ENCODE measurements around the gene AP2A2. TPM values are rescaled to one million over a fixed set of nuclear protein-coding genes. Genes with fewer than 3 reads are reported as not detected.
"Not testable (repeated sequence)": the region's sequence is repeated elsewhere in the genome, so short reads cannot be mapped to it uniquely, and the experiment has no call there.

The AP2A2 gene
- total RNA-seq, 2 donors from 2014 or later = 61.6 to 68.8 TPM

DNA sequence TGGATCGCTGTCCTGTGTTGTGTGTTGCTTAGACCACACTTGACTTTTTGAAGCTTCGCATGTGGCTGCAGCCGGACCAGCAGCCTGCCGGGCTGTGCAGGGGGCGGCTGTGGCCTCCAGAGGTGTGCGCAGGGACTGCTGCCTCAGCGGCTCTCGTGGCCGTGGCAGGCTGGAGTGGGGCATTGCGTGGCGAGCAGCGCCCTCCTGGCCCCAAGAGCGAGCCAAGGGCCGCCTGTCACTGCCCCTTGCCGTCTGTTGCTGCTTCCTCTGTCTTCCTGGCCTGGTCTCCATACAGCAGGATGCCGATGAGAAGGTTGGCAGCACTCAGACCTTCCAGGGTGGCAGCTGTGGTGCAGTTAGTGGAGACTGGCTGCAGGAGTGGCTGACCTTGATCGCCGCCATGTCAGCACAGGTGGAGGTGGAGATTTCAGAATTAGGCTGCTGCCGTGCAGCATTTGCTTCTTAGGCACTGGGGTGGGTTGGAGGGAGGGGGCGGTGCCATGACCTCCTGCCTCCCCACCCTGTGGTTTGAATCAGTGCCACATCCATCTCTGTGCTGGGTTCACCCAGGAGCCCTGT lies 76.8 kb downstream of the AP2A2 start:
- ATAC-seq = no peak
- no peak for DNase-seq

DNA sequence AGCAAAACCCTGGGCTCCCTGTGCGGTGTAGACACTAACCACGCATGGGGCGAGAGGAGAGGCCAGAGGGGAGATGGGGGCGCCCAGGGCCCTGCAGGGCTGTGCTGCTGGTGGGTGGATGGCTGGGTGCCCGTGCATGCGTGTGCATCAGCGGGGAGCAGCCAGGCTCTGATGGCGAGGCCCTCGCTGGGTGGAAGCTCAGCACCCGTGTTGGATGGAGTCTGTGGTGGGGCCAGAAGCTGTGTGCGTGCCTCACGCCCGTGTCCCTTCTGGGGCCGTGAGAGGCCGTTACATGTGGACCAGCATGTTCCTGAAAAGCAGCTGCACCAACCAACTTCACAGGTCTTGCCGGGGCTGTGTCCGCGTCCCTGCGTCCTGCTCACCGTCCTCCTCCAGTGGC lies 77.5 kb downstream of the AP2A2 start:
- intact Hi-C loops (cut with DNase I, micrococcal nuclease) = no loop called here
- no peak for DNase-seq
- no peak for ATAC-seq

More for the DNA sequence above, 76.8 kb downstream of the AP2A2 start:
- intact Hi-C loops (cut with DNase I, micrococcal nuclease) = no loop called here

DNA sequence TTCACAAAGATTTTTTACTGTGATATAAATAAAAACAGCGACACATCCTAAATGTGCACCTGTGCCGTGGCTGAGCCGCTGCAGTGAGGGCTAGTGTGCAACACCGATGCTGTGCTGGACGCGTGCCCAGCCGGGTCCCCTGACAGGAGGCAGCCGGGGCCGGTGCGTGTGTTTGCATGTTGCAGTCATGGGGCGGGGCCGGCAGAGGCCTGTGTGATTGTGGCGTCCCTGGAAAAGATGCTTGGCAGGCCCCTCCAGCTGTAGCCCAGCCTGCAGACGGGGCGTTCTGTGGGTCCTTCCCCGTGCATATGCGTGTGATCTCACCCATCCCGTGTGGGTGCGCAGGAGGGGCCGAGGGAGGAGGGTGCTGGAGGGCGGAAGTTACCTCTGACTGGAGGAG lies 80.3 kb downstream of the AP2A2 start:
- ATAC-seq (no peak), DNase-seq (no peak)
- intact Hi-C loops (cut with DNase I, micrococcal nuclease) = no loop called here

DNA sequence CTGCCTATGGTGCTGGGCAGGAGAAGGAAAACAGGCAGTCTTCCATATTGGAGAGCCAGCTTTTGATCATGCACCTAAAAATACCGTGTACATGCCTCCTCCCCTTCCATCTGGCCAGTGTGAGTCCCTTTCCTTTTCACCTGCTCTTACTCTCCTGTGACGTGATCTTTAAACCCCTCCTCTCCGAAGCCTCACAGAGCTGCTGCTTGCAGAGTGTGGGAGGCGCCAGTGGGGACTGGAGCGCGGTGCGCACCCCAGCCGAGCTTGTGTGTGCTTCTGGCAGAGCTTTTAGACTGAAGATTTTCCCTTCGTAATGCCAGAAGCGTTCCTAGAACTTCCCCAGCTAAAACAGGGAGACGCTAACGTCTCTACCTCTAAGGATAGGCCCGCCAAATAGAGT lies 81.1 kb downstream of the AP2A2 start:
- intact Hi-C loops (cut with DNase I, micrococcal nuclease) = no loop called here
- ATAC-seq (no peak), DNase-seq (no peak)

DNA sequence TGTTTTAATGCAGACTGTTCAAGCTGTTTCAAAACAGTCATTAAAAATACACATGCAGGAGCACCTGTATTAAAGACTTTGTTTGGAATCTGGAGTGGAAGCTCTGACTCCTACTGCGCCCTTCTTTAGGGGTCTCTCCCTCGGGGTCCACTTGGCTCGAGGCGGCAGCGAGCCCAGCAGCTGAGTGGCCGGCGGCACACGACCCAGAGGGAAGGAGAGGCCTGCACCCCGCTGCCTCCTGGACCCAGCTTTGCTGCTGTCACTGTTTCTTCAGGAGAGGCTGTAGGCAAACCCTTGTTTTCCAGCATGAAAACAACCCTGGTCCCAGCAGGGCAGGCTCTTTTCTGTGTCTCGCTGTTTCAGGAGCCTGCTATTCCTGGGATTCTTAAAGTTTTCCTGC lies 81.6 kb downstream of the AP2A2 start:
- intact Hi-C loops (cut with DNase I, micrococcal nuclease) = no loop called here
- ATAC-seq (no peak), DNase-seq (no peak)

DNA sequence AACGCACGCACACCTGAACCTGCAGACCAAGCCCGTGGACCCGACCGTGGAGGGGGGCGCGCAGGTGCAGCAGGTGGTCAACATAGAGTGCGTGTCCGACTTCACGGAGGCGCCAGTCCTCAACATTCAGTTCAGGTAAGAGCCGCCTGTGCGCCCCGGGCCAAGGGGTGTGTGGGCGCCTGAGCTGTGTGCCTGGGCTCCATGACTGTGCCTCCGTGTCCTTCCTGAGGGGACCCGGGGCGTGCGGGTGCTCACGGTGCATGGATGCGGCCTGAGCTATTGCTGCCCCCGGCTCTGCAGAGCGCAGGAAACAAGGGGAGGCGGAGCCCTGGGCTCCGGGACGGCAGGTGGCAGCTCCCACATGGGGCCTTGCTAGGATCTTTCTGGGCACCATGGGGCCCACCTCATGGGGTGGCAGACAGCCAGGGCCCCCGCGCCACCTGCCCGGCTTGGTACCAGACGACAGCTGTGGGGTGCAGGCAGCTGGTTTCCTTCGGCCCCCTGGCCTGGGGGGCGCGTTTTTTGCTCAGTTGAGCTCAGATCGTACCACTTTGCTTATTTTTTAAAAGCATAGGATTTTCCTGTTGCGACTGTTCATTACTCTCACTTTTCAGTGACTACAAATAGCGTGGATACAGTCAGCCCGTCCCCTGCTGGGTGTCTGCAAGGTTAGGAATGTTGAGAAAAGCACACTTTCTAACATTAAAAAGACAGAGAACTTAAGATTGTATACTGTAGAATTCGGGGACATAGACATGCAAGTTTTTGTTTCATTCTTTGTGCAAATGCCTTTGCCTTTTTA lies 82.5 kb downstream of the AP2A2 start:
- intact Hi-C loops (cut with DNase I, micrococcal nuclease) = no loop called here
- DNase-seq (no peak), ATAC-seq (no peak)

DNA sequence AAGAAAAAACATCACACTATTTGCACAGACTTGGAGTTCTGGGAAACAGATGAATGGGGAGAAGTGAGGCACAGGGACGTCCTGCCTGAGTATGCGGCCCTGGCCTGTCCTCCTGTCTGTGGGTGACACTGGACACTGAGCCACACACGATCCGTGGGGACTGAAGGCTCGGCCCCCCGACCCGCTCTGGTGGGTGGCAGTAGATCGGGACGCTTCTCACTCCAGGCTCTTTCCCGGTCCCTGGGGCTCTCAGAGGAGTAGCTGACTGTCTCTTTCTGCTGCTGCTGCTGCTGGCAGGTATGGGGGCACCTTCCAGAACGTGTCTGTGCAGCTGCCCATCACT lies 83.1 kb downstream of the AP2A2 start:
- ATAC-seq (no peak), DNase-seq (no peak)
- intact Hi-C loops (cut with DNase I, micrococcal nuclease) = no loop called here

DNA sequence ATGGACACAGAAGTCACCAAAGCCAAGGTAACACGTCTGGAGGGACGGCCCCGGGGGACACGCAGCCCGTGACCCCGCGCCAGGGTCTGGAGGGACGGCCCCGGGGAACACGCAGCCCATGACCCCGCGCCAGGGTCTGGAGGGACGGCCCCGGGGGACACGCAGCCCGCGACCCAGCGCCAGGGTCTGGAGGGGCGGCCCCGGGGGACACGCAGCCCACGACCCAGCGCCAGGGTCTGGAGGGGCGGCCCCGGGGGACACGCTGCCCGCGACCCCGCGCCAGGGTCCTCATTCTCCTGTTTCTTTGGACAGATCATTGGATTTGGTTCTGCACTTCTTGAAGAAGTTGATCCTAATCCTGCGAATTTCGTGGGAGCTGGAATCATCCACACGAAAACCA lies 83.7 kb downstream of the AP2A2 start:
- no peak for DNase-seq
- no peak for ATAC-seq
- intact Hi-C loops (cut with DNase I, micrococcal nuclease) = no loop called here

DNA sequence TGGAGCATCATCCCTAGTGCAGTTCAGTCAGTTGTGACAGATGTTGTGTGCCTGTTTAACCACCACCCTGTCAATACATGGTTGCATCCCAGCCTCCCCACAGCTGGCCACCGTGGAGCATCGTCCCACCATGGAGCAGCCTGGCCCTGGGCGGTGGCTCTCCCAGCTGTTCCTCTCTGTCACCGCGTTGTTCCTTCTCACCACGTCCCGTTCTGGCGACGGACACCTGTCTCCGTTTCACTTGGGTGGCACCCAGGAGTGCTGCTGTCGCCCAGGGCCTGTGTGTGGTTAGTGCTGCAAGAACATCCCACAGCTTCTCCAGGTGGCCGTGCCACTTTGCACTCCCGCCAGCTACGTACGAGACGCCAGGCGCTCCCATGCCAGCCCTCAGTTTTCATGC lies 84.3 kb downstream of the AP2A2 start:
- ATAC-seq = no peak
- intact Hi-C loops (cut with DNase I, micrococcal nuclease) = no loop called here
- no peak for DNase-seq

DNA sequence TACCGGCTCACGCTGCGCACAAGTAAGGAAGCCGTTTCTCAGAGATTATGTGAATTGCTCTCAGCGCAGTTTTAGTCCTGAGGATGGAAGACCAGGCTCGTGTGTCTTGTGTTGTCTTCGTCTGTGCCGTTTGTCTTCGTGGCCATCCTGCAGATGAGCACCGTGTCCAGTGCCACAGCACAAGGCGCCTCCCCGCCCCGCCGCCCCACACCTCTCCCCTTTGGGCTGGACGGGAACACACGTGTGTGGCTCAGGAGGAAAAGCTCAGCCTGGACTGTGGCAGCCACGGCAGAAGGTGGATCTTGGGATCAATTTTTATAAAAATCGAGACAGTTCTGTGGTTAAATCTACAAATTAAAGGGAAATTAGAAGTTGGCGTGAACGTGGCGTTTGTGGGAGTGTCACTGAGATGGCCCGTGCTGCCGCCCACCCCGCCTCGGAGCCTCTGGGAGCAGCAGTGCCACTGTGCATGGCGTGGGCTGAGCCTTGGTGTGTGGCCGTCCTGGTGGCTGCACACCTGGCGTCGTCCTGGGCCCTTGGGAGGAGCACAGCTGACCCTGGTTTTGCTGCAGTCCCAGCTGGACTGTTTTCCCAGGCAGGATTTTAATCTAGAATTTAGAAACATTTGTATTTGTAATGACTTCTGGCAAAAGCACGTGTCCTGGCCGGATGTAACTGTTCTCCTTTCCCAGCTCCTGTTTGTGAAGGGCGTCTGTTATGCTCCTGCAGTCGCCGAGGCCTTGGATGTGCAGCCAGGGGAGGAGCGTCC lies 85.1 kb downstream of the AP2A2 start:
- ATAC-seq (no peak), DNase-seq (no peak)
- intact Hi-C loops (cut with DNase I, micrococcal nuclease) = no loop called here

DNA sequence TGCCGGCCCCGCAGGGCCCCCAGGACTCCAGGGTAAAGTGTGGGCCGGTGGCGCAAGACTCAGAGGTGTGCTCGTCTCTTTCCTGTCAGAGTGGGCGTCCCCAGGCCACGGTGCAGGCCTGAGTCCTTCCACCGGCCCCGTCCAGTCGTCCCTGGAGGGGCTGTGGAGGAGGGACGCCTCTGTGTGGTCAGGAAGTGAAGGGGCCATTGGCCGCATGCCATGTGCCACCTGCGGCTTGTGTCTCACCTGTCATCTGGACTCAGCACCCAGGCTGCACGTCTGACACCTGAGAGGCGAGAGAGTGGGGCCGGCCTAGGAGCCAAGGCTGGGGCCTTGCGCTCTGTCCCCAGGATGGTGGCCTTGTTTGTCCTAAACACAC lies 85.6 kb downstream of the AP2A2 start:
- ATAC-seq (no peak), DNase-seq (no peak)
- intact Hi-C loops (cut with DNase I, micrococcal nuclease) = no loop called here

DNA sequence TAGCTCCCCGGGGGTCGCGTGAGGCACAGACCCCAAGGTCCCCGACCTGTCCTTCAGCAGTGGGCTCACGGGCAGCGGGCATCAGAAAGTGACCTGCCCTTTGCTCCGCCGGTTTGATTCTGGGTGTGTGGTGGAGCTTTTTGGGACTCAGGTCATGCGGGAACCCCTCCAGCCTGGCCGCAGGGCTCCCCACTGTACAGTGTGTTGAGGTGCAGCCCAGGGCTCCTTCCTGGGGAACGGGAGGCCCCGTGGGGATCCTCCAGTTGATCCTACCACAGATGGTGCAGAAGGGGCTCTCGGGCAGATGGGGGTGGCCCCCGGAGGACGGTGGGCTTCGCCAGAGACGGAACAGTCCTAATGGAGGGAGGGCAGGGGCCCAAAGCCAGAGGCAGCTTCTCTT lies 86.6 kb downstream of the AP2A2 start:
- DNase-seq (no peak), ATAC-seq (no peak)
- intact Hi-C loops (cut with DNase I, micrococcal nuclease) = no loop called here

DNA sequence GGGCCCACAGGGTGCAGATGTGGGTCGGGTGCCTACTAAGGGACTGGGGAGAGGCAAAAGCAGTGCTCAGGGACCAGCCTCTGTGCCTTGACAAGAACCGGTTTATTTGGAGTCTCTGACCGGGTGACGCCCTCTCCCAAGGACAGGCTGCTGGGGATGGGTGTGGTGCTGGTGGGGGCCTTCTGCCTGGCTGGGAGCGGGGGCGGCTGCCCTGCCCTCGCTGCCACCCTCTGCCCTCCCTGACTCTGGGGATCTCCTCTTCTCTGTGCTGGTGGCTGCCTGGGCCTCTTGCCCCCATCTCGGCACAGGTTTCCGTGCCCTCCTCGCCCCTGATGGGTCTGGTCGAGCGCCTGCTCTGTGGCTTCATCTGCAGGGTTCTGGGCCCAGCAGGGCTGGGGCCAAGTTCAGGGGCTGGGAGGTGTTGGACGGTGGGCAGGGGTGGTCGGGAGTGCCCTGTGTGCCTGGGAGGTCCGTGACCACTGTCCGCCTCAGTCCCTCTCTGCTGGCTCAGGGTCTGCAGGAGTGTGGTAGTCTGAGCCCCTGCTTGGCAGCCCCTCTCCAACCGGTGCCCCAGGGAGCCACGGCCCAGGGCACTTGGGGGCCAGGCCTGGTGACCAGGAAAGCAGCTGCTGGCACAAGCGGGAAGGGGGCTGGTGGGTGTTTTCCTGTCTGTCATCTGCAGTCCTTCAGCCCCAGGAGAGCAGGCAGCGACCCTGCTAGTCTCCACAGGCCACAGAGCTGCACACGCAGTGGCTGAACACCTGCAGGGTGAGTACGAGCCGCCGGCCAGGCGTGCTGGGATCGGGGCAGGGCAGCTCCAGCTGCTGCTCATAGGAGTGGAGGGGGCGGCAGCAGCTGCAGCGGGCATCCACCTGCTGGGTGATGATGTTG lies 87.3 kb downstream of the AP2A2 start:
- no peak for DNase-seq
- intact Hi-C loops (cut with DNase I, micrococcal nuclease) = no loop called here

DNA sequence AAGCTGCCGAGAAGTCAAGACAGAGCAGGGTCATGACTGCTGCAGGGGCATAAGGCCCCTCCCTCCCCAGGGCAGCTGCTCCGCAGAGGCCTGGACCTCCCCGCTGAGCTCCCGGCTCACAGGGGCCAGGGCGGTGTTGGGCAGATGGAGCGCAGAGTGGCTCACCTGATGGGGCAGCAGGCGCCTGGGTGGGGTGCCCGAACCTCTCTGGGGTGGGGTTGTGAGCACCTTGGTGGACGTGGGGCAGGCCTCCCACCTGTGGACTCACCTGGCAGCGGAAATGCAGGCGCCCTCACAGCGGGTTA lies 87.9 kb downstream of the AP2A2 start:
- ATAC-seq (no peak), DNase-seq (no peak)
- intact Hi-C loops (cut with DNase I, micrococcal nuclease) = no loop called here

More for the DNA sequence above, 87.3 kb downstream of the AP2A2 start:
- ATAC-seq = no peak

DNA sequence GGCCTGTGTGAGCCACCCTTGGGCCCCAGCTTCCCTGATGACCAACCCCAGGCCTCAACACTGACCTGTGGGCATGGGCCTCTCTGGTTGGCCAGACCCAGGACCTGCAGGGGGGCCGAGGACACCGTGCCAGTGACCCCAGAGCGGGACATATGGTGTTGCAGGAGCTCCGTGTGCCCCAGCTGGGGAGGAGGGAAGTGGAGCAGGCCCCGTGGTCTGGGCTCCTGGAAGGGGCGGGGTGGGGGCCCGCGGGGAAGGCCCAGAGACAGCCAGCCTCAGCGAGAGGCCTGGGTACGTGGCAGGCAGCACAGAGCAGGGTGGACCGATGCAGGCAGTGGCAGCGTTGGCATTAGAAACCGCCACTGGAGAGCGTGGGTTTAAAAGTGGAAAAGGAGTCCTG lies 88.6 kb downstream of the AP2A2 start:
- intact Hi-C loops (cut with DNase I, micrococcal nuclease) = no loop called here
- DNase-seq = no peak
- no peak for ATAC-seq

DNA sequence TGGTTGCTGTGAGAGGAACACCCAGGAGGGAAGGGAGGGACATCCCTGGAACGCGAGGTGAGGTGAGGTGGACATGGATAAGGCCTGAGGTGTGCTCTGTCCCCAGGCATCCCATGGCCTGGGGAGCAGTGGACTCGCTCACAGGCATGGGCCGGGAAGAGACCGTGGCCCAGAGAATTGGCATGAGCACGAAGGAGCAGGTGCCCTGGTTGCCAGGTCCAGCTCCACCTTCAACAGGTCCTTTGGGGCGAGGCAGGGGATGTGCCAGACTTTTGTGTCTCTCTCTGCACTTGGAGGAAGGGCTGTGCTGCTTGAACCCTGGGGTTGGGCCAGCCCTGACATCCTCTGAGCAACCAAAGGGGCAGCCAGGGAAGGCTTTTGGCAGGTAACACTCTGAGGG lies 89.4 kb downstream of the AP2A2 start:
- ATAC-seq (no peak), DNase-seq (no peak)
- intact Hi-C loops (cut with DNase I, micrococcal nuclease) = no loop called here

DNA sequence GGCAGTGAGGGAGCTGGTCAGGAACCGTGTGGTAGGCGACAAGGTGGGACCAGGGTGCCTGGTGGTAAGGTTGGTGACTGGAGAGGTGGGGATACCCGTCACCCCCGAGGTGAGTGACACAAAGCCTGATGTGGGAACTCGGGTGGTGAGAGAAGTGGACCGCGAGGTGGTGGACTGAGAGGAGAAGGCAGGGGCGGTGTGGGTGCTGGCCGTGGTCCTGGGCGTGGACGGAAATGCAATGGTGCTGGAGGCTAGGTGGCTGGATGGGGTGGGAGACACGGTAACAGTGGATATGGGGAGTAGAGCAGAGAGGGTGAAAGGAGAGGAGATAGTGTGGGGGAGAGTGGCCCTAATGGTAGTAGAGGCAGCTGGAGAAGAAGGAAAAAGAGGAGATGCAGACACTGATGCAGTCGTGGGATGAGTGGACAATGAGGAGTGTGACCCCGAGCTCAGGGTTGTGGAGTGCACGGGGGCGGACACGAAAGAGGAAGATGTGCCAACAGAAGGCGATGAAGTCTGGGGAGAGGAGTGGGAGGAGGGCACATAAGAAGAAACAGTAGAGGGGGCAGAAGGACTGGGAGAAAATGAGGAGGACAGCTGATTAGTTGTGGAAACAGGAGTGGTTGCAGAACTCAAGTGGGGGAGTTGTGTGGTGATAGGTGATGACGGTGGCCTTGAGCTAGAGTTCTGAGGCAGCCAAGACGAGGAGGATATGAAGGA lies 90.3 kb downstream of the AP2A2 start:
- ATAC-seq (no peak), DNase-seq (no peak)
- intact Hi-C loops (cut with DNase I, micrococcal nuclease) = no loop called here

DNA sequence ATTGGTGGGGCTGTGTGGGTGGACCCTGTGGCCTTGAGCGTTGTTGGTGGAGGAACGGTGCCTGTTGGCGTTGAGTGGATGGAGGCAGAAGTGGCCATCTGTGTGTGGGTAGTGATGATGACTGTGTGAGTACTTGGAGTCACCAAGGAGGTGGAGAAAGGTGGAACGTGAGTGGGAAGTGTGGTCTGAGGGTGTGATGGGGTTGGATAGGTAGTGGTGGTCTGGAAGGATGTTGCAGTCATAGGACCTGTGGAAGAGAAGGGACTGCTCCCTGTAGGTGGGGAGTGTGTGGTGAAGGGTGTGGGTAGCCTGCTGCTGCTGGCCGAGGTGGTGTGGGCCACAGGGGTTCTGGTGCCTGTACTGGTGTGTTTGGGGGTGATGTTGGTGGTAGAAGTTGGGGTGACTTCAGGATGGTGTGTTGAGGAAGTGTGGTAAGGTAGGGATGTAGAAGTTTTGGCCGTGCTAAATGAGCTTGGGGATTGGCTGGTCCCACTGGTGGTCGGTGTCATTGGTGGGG lies 91.0 kb downstream of the AP2A2 start:
- ATAC-seq; intact Hi-C loops (cut with DNase I, micrococcal nuclease); DNase-seq: not testable (repeated sequence)
